GM18519 (cell line): ENCODE results near the gene TAF3.

Source experiments
- ATAC-seq: cut with Tn5 transposase; IDR thresholded peaks from one replicate; pipeline ENCODE4 v1.9.1; 2021; ENCODE audit warnings: mild to moderate bottlenecking, moderate library complexity; ENCODE audit not compliant: unreplicated experiment, low FRiP score

Gene TAF3

DNA sequence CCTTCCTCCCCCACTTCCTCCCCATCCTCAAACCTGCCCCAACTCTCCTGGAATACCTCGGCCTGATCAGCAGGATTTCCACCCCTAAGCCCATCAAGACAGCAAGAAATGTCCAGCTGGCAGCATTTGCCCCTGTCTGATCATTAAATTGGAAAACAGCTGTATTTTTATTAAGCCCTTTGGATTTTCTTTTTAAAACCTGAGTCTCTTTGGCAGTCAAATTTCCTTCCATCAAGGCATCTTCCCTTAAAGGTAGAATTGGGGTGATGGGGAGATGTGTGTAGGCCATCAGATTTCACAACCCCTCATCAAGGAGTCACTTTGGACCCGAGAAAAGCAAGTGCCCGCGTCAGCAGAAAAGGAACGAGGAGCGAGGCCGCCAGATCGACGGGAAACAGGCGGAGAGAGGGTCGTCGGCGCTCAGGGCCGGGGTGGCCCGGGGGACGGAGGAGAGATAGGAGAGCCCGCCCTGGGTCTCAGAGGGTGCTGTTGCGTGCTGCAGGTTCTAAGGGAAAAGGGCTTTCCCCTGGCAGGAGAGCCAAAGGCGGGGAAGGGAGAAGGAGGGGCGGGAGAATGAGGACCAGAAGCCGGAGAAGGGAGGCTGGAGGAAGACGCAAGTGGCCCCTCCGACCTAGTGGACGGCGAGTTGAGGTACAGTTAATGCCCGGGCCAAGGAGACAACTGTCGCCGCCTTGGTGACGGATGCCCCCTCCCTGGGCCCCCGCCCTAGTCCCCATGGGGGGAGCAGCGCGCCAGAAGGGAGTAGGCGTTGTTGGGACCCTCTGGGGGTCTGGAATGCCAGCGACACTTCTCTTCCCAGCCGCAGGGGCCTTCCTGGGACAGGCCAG lies 224.6 kb downstream of the TAF3 start:
- ATAC-seq = no peak

DNA sequence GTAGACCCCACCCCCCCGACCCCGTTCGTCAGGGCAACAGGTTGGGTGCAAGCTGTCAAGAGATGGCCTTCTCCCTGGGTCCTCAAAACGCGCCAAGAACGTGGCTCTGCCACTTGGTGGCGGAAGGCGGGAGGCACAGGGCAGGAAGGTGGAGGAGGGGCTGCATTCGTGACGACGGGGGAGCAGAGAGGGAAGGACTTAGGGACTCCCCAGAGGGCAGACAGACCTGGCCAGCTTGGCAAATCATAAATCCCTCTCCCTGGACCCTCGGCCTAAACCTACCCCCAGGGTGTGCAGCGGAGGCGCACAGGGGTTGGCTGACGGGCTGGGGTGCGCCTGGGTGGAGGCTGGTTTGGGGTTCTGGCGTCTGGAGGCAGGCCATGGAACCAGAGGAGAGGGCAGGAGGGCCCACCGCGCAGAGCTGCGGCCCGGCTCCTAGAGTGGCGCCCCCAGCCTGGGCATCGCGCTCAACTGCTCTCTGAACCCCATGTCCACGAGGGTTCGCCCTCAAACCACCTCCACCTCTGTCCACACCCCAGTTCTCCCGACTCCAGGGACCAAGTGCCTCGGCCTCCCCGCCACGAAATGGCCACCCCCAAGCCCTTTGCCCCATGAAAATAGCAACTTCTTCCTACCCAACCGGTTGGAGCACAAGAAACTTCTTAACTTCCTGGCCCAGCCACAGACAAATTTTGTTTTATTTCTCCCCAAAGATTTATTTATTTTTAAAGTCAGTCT lies 225.4 kb downstream of the TAF3 start:
- no peak for ATAC-seq

DNA sequence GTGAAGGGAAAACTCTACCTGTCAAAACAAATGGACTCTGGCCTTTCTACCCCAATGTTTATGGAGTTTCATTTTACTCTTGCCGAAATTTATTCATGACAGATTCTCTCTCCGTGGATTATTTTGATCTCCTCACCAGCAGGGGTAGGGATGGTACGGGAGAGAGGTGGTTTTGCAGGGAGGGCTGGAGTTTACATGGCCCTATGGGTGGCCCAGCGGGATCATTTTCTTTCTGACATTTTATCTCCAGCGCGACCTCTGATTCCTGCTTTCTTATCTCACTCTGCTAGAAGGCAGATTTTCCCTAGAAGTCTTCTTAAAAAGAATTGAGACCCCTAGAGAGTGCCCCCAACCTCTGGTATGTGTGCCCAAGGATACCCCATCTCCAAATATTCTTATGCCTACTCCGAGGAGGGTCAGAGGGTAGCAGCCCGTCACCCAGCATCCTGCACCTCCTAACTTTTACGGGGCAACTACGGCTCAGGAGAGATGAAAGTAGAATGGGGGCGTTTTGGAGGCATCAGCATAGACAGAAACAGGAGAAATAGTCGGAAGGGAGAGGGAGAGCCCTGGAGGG lies 226.1 kb downstream of the TAF3 start:
- ATAC-seq = no peak

DNA sequence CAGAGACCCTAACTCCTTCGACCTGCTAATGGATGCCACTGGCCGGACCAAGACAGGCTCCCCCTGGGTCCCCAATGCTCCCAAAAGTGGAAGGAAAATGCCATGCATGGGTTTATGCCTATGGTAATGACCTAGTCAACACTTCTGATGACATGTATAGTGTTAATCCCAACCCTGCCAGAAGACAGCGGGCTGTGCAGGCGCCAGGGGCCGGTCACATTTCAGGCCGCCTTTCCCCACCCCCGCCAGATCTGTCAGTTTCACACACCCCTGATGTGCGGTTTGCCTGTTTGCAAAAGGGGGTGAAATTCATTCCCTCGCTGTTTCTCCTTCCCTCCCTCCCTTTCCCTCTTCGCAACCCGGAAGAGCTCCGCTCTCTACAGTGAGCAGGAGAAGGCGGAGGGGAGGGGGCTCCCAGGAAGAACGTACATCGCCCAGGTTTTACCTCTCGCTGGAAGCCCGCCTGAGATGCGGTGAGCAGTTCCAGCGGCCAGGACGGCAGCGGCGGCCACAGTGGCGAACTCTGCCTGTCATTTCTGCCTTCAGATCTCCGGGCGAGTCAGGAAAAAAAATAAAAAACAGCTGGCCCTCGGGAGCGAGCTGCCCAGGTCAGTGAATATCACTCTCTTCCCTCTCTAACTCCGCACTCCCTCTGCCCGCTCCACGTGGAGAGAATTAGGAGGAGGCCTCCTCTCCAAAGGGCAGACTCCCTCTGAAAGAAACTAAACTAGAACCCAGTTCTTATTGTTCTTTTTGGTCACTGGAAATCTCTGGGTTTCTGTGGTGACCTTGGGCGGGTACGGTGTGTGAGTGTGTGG lies 226.8 kb downstream of the TAF3 start:
- ATAC-seq = no peak

DNA sequence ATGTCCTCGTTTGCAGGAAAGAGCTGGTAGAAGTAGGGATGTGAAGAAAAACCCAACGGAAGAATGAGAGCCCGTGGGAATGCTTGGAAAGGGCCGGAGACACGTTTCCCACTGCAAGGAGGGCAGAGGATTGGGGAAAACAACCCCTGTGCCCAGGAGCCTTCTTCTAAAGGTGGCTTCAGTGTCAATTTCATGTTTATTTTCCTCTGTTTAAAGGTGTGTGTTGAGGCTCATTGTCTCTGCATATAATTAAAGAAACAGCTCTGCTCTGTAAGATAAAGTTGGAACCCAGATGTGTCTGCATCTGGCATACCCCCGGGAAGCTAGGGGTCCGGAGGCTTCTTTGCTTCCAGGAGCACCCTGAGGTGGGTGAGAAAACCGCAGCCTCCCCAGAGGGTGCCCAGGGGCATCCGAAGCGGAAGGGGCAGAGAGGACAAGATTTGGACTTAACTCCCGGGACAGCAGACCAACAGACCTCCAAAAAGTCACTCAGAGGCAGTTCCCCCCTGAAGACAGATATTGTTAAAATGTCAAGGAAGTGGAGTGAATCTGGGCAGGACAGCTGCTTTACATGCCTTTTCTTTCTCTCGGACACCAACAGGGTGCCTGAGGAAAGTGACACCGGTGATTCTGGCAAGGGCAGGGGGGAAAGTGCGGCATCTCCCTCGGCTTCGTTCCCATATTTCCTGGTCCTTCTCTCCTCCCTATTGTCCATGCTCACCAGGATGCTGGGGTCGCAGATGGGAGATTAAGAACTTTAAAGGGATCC lies 227.6 kb downstream of the TAF3 start:
- no peak for ATAC-seq

DNA sequence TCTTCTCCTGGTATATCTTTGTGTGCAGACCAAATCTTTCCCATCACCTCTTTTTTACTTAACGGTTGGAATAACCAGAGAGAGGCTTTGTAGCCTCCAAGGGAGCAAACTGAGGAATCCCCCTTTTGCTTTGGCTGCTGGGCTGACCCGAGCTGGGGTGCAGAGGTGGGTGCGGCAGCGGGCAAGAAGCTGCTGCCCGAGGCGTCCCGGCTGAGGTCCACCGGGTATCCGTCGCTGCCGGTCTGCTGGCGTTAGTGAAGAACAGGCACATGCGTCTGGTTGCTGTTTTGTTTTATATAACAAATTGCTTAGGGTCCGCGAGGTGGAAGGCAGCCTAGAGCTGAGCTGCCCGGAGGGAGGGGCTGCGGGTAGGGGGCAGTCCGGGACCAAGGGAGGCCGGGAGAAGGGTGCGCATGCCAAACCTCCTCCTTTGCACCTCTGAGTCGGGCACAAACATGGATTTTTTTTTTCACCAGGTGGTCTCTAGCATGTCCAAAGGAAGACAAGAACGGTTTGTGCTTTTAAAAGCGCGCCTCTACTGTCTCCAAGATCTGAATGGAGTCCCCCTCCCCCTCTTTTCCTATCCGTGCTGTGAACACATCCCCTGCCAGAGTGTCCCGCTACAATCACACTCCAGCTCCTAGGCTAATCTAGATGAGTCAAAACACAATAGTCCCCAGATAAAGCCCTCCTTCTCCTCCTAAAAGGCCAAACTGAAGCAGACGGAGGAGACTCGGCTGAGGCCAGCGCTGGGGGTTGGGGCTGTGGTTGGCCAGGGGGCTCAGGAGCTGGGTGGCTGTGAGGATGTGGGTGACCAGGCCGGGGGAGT lies 229.4 kb downstream of the TAF3 start:
- no peak for ATAC-seq

DNA sequence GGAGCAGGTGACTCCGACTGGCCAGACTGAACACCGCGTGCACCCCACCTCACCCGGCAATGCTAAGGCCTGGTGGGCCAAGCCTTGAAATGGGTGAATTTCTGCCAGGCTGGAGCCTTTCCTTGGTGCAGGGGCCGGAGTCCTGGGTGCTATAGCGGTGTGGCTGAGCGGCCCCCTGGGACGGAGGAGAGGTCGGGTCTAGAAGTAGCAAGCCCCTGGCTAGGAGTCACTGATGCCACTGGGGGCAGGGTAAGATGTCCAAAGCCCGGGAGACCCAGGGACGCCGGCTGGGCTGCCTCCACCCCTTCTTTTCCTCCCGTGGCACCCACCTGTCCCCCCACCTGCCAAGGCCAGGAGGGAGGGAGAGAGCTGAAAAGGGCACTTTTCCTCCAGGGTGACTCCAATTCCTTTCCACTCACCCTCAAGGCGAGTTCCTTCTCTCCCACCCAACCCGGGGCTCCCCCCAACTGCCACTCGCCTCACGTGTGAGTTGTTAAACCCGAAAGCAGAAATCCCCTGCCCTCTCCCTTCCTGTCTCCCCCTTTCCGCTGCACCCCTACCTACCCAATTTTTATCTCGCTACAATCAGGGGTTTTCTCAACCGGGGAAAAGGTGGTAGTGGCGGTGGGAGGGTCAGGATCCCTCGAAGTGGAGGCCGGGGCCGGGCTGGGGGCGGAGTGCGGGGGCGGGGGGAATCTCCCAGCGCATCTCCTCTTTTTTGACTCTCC lies 230.1 kb downstream of the TAF3 start:
- no peak for ATAC-seq

DNA sequence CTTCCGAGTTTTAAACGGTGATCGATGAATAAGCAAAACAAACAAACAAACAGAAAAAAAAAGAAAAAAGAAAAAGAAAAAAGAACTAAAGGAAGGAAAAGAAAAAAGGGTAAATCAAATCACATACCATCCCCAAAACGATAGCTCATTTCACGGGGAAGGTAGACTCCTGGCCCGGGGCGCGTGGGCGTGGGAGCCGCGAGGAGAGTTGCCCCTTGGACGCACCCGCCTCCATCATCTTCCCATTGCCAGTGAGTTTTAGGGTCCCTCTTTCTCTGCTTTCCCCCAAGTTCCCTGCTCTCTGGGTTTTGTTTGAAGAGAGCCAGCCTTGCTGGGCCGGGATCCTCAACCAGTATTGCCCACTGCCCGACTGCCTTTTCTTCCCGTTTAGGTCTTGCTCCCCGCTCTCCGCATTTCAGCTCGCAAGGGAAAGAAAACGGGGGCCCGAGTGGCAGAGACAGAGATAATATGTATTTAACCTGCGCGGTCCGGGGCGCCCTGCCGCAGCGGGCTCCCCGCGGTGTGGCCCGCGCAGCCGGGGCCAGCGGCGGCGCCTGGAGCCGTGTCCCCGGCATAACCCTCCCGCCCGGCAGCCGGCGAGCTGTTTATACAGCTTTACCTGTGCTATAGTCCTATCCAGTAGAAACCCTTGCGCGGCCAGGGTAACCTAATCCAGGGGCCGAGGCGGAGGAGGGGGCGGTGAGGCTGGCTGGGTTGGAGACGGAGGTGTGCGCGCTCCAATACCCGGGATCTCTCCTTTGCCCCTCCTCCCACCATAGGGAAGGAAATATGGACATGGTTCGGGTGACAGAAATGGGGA lies 230.9 kb downstream of the TAF3 start:
- no peak for ATAC-seq

DNA sequence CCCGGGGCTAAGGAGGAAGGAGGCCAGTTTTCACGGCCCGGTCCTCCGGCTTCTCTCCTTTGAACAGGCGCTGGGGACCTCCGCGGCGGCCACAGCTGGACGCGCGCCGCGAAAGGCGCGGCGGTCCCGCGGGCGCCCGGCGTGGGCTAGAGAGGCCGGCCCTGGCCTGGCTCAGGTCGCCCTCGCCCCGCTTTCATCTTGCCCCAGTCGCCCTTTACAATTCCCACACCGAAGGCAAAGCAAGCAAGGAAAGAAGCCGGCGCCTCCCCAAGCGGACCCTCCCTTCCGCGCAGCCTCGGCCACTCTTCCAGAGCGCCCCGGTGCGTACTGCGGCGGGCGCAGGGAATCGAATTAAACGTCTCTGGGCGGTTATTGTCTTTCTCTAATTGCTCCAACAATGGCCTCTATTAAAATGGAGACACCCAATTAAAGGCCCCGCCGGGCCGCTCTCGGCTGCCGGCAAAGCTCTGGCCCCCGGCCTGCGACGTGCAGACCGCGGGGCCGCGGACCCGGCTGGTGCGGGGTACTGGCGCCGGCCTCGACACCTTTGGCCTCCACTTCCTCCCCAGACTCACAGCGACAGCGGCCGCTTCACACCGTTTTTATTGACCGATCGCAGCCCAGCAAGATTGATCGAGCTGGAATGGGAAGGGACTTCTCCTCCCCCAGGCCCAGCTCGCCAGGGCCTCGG lies 231.7 kb downstream of the TAF3 start:
- ATAC-seq = no peak

DNA sequence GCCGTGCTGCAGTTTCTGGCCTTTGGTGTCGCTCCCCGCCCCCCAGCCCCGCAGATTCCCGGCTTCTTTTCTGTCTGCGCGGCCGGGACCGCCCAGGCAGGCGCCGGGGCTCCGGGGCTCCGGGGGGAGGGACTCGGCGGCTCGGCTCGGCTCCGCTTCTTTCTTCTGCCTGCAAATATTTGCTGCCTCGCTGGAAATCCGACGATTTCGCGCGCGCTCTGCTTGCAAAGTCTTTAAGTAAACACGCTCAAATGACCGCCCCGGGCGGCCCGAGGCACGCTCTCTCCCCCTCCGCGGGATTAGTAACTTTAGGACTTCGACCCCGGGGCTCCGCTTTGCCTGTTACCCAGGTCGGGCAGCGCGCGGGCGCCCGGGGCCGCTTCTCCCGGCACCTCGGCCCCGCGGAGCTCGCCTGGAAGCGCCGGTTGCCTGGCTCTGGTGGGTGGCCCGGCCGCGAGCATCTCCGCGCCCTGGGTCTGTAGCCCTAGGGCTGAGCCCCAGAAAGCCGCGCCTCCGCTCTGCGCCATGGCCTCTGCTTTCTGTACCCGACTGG lies 232.3 kb downstream of the TAF3 start:
- ATAC-seq = no peak

DNA sequence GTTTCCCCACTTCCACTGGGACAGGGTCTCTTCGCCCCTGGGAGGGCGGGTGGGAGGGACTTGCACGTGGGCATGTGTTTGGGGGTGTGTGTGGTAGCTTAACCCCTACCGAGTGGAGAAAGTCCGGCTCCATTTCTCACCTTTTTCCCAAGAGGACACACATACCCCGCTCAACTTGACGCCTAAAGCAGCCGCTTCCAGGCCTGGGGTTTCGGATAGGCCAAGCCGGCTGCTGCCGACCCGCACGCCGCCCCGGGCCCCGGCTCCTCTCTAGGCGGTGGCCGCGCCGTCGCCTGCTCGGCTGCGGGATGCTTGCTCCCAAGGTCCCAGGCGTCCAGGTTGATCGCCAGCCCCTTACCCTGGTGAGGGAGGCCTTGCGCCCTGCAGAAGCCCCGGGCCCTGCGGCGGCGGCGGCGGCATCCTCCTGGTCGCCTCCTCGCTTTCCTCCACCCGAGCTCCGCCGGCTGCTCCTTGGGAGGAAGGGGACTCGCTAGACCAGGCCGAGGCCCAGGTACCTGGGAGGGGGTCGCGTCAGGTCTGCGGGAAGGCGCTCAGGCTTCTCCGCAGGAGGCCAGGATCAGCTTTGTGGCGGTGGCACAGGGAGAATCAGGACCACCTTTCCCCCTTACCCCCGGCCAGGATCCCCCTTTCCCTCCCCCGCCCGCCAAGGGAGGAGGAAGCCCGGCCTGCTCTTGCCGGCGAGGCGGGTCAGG lies 233.0 kb downstream of the TAF3 start:
- no peak for ATAC-seq

DNA sequence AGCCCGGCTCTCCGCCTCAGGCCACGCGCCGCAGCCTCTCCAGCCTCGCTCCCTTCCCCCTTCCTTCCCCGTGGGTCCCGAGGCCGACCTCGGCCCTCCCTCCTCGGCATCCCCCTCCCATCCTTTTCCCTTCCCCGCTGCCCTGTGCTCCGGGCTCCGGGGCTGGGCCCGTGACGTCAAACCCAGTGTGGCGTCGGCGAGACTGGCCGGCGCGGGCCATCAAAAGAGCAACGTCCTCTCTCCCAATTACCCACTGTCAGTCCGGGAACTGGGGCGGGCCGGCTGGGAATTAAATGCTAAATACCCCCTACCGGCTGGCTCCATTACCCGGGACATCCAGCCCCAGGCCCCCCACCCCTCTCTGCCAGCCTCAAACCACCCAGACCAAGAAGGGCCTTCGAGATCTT lies 233.5 kb downstream of the TAF3 start:
- no peak for ATAC-seq

DNA sequence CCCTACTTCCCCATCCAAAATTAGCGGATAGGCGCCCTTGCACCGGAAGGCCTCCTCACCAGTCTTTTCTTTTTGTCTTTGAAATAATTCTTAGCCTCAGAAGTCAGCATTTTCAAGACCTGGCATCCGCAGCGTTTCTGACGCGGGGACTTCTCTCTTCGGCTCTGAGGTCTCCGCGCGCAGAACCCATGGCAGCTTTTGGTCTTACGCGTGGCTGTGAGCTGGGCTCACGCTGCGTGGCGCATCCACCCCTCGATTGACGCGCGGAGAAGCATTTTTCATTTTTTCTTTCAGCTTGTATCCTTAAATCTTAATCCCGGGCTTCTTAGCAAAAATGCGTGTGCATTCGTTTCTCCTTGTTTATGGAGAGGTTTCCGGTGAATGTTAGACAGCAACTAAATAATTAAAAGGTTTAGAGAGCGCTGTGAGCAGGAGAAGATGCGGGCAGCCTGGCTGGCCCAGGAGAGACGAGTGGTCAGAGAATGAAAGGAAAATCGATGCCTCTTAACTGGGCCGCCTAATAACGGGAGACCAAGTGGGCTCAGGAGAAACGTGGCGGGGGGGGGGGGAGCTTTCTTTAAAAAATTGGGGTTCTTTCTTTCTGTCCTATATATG lies 234.1 kb downstream of the TAF3 start:
- ATAC-seq = no peak

DNA sequence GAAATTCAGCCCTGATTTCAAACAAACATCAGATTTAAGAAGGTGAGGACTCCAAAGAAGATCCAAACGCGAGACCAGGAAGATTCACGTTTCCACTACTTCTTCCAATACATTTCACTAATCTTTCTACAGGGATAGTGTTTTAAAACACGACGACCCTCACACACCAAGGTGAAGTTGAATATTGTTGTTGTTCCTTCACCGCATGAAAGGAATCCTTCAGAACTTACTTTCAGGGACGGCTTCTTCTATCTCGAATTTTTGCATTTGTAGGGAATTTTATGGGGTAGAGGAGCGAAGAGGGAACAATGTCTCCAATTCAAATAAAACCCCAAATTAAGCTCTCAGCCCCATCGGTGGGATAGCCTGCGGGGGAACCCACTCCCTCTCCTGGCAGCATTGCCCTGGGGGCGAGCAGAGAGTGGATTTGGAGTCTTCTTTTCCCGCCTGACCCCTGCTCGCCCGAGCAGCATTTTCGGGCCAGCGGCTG lies 234.7 kb downstream of the TAF3 start:
- ATAC-seq = no peak

DNA sequence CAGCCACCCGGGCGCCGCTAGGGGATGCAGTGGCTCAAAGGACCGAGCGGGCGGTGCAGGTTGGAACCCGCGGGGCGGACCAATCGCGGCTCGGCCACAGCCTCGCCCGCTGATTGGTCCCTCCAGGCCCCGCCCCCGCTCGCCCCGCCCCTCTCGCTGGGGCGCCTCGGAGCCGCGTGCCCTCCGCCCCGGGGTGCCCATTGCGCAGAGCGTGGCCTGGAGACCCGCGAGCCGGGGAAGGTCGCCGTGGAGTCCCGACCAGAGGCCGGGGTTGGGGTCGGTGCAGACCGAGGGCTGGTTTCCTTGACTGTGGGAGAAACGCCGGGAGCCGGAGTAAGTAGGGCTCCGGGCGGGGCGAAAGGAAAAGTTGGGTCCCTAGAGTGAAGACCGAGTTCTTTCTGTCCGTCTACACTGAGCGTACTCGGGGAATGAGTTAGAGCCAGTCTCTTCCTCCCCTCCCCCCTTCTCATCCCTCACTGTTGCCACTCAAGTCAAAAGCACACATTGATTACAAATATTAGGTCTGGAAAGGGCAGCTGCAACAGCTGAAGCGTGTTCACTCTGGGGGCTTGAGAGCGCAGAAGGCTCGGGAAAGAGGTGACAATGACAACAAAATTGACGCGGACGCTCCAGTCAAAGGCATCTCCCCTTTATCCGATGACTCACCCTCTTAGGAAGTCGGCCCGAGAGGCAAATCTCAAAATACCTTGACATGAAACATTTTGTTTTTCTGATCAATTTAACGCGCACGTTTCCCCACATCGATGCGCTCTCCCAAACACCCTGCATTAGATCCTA lies 235.3 kb downstream of the TAF3 start:
- peak; percentile 62 for ATAC-seq
